Body of pancreas (tissue), 4 donors: ENCODE data around the gene SUN5. TPM values are rescaled to one million over a fixed set of nuclear protein-coding genes. Genes with fewer than 3 reads are reported as not detected.

Source experiments
- ATAC-seq: fragments of 150-250 bp; one replicate; pipeline ENCODE4 v1.9.1; 2016
- DNase-seq, 4 donors: peaks; one replicate each; pipeline ENCODE4 v3.0.0-alpha.2; 2019
- H3K27ac ChIP-seq, 4 donors: fragments of 200-600 bp; sonication (generic); 1 replicate in 3 of 4; 2 replicates in 1 of 4; pipeline versions ENCODE4 v1.5.1 to v1.6.1; 2016 to 2019; ENCODE audit warnings: mild to moderate bottlenecking in 1 of 4, mixed read lengths in 1 of 4, moderate library complexity in 1 of 4
- H3K27me3 ChIP-seq, 2 donors: fragments of 200-600 bp; sonication (generic); one replicate each; pipeline ENCODE4 v1.6.0; 2016; ENCODE audit warnings: mild to moderate bottlenecking in 1 of 2
- H3K36me3 ChIP-seq, 2 donors: fragments of 200-600 bp; sonication (generic); replicated peaks in 1 of 2; 2 replicates each; pipeline ENCODE4 v1.5.1; 2016; ENCODE audit warnings: low read depth in 2 of 2; ENCODE audit not compliant: insufficient read depth in 1 of 2
- H3K4me1 ChIP-seq: fragments of 200-600 bp; sonication (generic); one replicate; pipeline ENCODE4 v1.6.0; 2016
- H3K4me3 ChIP-seq, 2 donors: fragments of 200-600 bp; sonication (generic); 1 replicate in 1 of 2; 2 replicates in 1 of 2; pipeline ENCODE4 v1.5.1; 2016 to 2019
- H3K9me3 ChIP-seq, 3 donors: fragments of 200-600 bp; sonication (generic); 1 replicate in 2 of 3; 2 replicates in 1 of 3; pipeline ENCODE4 v1.5.1; 2016
- POLR2A ChIP-seq, 3 donors: fragments of 450-650 bp; IDR thresholded peaks; one replicate each; pipeline ENCODE4 v1.6.1; 2016; ENCODE audit warnings: antibody characterized with exemption in 3 of 3, mild to moderate bottlenecking in 2 of 3
- WGBS, 2 donors: methylation state at CpG; one replicate each; pipeline ENCODE4 v1.1.5; 2017; 5-methylcytosine and 5-hydroxymethylcytosine counted together
- intact Hi-C: fragments of 100-400 bp; cut with DNase I; formaldehyde crosslinking; loops from one replicate; pipeline ENCODE4 v1.15.1; 2023
- total RNA-seq, 2 donors: library from RNA; depleted of rRNA; stranded (reverse); fragments of >200 nt; gene quantifications; one replicate each; pipeline ENCODE4 v1.1.0, GENCODE V29; 2016
- TF ChIP-seq, protein P1 (sequence below), 7 experiments: fragments of 450-650 bp in 4 of 7; fragments of 200-600 bp in 3 of 7; sonication (generic) in 3 of 7; IDR thresholded peaks; one replicate each; pipeline ENCODE4 v1.5.1; 2016 to 2019; ENCODE audit warnings: antibody characterized with exemption in 7 of 7

SUN5 gene
- total RNA-seq, 2 donors from 2014 or later: not detected

DNA sequence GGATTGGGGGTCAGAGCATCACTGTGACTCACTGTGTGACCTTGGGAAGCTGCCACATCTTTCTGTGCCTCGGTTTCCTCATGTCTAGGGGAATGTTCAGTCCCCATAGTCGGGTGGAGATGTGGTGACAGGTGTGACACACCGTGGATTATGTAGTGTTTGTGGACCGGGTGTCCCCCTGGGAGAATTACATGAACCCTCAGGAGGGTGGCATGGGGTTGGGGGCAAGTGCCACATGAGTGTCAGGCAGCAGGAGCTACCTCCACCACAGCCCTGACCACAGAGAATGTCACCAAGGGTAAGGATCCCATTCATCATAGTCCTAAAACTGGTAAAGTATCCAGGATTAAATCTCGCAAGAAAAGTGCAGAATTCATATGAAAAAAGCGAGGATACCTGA is 23.2 kb downstream of the SUN5 start:
- intact Hi-C loops: no loop called here
- Histone ChIP-seq H3K4me1 (no peaks in the 10 kb centered on the region), H3K27ac (no peak overlapping the region), H3K9me3 (no peaks in the 10 kb centered on the region), H3K36me3 (no peaks in the 10 kb centered on the region), H3K4me3 (no peak overlapping the region), H3K27me3 (no peaks in the 10 kb centered on the region)
- ATAC-seq: no peak
- WGBS, 2 donors: 75% methylated on average over 6 of the region's 6 CpGs
- DNase-seq: no peak
- no peak for TF ChIP-seq POLR2A (IDR thresholded peaks at IDR 0.05)
- TF ChIP-seq, protein P1, sequence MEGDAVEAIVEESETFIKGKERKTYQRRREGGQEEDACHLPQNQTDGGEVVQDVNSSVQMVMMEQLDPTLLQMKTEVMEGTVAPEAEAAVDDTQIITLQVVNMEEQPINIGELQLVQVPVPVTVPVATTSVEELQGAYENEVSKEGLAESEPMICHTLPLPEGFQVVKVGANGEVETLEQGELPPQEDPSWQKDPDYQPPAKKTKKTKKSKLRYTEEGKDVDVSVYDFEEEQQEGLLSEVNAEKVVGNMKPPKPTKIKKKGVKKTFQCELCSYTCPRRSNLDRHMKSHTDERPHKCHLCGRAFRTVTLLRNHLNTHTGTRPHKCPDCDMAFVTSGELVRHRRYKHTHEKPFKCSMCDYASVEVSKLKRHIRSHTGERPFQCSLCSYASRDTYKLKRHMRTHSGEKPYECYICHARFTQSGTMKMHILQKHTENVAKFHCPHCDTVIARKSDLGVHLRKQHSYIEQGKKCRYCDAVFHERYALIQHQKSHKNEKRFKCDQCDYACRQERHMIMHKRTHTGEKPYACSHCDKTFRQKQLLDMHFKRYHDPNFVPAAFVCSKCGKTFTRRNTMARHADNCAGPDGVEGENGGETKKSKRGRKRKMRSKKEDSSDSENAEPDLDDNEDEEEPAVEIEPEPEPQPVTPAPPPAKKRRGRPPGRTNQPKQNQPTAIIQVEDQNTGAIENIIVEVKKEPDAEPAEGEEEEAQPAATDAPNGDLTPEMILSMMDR (IDR thresholded peaks at IDR 0.05): no peak

DNA sequence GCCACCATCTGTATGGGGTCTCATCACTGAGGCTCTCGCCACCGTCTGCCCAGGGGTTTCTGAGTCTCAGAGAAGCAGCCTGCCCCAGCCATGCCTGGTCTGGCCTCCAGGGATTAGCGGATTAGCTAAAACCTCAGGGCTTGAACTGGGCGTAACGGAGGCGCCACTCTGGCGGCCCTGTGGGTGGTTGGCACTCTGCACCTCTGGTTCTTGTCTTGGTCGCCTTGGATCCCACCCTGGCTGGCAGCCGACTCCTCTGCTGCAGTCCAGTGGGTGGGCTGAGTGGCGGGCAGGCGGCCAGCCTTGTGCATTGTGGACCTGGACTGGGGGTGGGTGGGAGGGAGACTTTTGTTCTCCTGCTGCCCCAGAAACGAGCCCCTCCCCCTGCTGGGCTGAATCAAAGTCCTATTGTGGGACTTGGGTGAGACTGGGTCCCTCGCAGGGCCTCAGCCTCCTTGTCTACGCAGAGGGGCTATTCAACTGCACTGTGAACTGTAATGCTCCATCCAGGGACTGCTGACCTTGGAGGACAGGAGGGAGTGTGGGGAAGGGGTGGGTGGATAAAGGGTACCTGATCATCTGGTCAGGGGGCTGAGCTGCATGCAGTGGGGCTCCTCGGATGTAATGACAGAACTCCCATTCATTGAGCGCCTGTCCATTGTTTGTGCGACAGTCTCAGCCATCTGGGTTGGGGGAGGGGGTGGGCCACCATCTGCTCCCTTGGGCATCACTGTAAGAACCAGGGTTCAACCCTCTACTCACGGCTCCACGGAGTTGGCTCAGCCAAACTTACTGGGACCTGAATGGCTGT is 23.9 kb downstream of the SUN5 start:
- Histone ChIP-seq H3K9me3 (no peaks in the 10 kb centered on the region), H3K4me1 (no peaks in the 10 kb centered on the region), H3K27me3 (no peaks in the 10 kb centered on the region), H3K27ac (no peak overlapping the region), H3K36me3 (no peaks in the 10 kb centered on the region), H3K4me3 (no peak overlapping the region)
- TF ChIP-seq, protein P1 (IDR thresholded peaks at IDR 0.05): no peak
- no peak for TF ChIP-seq POLR2A (IDR thresholded peaks at IDR 0.05)
- DNase-seq (no peak), ATAC-seq (no peak)
- intact Hi-C loops: no loop called here
- WGBS, 2 donors: 69 to 72% methylated on average over 6 to 19 of the region's 19 CpGs

DNA sequence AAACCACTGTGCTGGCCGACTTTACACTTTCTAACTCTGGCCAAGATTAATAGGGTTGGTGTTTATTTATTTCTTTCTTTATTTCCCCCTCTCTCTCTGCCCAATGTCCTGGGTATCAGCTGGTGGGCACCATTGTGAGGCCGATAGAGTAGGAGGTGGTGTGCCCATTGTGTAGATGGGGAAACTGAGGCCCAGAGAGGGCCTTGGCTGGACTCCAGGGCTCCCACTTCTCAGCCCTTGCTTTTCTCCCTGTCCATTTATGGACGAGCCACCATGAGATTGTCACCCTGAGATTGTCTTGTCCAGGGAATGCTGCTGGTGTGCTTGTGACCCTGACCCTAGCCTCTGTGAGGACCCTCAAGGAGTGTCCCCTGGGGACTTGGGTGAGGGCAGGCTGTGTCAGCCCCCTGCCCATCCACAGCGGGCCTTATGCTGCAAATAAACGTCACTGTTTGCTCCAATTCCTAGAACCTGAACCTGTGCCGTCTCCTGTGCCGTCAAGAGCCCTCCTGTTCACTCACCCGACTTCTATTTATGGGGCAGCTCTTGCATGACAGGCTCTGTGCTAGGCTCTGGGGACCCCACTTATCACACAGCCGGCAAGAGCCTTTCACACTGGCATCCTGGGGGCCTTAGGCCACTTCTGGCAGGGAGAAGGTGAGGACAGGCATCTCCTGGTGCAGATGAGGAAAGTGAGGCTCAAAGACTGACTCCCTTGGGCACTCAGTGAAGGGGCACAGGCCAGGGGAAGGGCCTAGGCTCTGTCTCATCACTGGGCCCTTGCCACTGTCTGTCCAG is 24.8 kb downstream of the SUN5 start:
- Histone ChIP-seq H3K4me1 (no peaks in the 10 kb centered on the region), H3K4me3 (no peak overlapping the region), H3K27ac (no peak overlapping the region), H3K36me3 (no peaks in the 10 kb centered on the region), H3K9me3 (no peaks in the 10 kb centered on the region), H3K27me3 (no peaks in the 10 kb centered on the region)
- no peak for DNase-seq
- no peak for ATAC-seq
- TF ChIP-seq, protein P1 (IDR thresholded peaks at IDR 0.05): no peak
- TF ChIP-seq POLR2A (IDR thresholded peaks at IDR 0.05): no peak
- intact Hi-C loops: no loop called here
- 57 to 67% methylated on average over 3 to 9 of the region's 9 CpGs for WGBS, 2 donors

DNA sequence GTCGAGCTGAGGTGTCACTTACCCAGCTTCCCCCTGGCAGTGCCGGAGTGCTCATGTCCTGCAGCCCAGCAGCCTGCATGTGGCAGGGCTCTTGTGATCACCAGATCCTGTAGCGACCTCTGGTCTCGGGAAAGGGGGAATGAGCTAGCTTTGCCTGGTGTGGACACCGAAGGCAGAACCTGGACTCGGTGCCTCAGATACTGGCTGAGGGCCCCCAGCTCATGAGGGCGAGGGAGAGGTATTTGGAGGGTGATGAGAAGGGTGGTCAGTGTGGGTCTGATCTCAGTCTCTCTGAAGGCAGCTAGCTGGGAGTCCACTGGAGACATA is 26.3 kb downstream of the SUN5 start:
- intact Hi-C loops: no loop called here
- no peak for TF ChIP-seq POLR2A (IDR thresholded peaks at IDR 0.05)
- TF ChIP-seq, protein P1 (IDR thresholded peaks at IDR 0.05): no peak
- H3K4me1 ChIP-seq: no peaks in the 10 kb centered on the region
- WGBS, 2 donors: 59 to 62% methylated on average over 2 to 7 of the region's 7 CpGs
- no peak for ATAC-seq
- no peaks in the 10 kb centered on the region for H3K36me3 ChIP-seq
- no peaks in the 10 kb centered on the region for H3K9me3 ChIP-seq
- no peaks in the 10 kb centered on the region for H3K27me3 ChIP-seq
- H3K27ac ChIP-seq: no peak overlapping the region
- DNase-seq: no peak
- H3K4me3 ChIP-seq: no peak overlapping the region
